ENCODE data around the gene PIGP.
"Not testable (repeated sequence)": the region's sequence is repeated elsewhere in the genome, so short reads cannot be mapped to it uniquely, and the experiment has no call there.

PIGP gene

DNA sequence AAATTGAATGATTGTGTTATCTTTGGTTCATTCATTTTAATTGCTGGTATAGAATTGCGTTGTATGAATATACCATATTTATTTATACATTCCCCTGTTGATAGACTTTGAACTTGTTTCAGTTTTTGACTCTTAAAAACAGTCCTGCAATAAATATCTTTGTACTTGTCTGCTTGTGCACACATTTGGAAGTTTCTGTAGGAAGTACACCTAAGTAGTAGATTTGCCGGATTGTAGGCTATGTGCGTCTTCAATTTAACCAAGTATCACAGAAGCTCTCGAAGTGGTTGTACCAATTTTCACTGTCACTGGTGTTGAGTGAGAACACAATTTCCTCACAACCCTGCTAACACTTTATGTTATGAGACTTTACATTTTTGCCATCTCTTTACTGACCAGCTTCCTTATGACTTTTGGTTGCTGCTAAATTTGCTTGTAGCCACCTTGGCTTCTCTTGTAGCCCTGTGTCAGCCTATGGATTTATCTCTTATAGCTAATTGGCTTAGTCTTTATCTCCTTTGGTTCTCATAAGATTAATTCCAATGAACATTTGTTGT, 2.4 kb upstream of the PIGP start:
- no peak for DNase-seq

DNA sequence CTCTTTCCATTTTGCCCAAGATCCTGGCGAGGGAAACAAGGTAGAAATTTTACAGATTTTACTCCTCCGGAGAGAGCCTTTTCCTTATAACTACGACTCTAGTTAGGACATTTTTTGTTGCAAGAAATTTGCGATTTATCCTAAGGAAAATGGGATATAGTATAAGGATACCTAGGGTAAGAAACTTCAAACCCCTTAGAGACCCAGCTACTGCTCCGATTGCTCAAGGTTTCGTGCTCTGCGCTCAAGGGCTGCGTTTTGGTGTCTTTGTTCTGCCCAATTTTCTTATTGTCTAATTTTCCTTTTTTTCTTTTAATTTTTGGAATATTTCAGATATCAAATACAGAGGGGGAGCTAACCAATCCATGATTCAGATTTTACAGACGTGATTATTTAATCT, 1.7 kb upstream of the PIGP start:
- no peak for DNase-seq

DNA sequence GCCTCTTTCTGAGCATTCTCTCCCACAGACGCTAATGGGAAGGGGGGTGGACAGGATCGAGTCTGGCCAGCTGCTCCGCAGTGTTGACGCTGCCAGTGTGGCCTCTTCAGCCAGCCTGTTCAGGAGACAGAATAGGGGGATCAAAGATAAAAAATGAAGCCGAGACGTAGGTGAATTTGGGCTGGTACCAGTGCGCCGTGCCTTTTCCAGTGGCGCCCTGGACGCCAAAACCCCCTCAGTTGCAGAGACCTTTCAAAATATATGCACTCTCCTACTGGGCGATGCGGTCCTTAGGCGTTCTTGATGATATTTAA, 1.3 kb upstream of the PIGP start:
- no peak for DNase-seq

DNA sequence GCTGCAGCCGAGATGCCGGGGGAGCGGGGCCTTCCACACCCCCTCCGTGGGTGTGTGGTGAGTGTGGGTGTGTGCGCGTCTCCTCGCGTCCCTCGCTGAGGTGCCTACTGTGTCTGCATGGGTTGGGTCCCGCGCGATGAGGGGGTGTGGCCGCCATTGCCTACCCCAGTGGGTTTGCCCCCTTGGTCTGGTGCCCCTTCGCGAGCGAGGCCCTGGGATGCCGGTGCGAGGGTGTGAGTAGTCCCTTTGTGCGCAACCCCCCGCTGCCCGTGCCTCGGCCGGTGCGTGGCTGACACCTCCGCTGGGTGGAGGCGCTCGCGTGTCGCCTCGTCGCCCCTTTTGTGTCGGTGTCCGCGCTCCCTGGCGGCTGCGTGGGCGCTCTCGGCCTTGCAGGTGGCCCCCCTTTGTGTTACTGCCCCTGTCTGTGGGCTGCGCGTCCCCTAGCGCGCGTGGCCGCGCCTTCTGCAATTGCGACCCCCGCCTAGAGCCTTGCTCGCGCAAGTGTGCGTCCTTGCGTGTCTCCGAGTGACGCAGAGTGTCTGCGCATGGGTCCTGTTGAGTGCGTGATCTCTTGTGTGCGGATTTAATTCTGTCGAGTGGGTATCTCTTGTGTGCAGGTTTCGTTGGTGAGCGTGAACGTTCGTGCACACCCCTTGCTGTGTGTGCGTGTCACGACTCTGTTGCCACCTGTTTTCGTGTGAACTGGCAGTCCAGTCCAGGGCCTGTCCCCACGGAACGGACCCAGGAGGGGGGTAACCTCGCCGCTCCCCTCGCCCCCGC, 736 bp upstream of the PIGP start:
- DNase-seq: no peak

DNA sequence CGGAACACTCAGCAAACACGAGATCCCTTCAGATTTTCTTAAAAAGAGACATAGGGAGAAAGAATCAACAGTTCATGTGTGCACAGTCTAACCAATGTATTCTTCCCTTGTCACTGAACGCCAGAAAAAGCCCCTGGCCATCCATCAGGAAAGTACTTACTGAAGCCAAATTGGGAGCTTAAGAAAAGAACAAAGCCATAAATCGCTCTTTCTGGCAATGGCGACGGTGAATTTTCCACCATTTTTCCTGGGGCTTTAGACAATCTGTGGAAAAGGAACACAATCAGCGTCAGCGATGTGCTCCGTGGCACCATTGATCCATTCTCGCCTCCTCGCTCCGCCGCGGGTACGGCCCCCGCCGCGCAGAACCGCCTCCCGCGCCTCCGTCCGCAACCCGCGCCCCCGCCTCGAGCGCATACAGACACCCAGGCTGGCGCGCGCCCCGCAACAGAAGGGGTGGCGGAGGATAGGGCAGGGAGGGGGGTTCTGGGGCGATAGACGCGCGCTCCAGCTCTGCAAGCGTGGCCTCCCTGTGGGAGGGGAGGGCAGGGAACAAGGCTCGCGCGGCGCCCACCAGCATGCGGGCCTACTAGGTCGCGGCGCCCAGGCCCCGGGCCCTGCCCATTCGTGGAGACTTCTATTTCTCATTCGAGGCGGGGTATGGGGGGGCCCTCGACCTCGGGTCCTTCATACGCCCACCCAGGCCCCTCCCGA, 440 bp downstream of the PIGP start:
- peak; percentile 69 for DNase-seq

DNA sequence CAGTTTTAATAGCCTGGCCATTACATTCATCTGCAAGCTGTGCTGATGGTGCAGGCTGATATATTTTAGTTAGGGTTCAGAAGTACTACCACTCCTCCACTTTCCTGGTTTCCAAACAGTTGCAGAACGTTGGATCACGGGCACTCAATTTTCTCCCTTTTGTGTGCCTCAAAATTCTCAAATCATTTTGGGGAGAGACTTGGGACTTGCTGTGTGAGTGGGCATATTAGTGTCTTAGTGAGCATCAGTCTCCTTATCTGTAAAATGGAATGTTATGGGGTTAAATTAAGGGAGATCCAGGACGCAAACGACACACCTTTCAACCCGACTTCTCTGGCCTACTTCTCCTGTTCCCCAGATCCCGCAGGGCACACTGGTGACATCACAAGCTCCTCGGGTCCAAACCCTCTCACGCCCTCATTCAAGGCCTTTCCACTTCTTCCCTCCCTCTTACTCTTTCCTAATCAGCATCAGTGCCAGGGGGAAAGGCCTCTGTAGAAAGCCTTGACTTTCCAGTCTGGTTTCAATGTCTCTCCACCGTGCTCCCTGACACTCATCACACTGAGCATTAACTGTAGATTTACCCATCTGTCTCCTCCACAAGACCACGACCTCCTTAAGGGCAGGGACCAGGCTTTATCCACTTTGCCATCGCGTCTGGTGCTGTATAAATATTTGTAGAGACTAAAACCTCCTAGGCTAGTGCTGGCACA, 1.2 kb downstream of the PIGP start:
- DNase-seq: no peak

DNA sequence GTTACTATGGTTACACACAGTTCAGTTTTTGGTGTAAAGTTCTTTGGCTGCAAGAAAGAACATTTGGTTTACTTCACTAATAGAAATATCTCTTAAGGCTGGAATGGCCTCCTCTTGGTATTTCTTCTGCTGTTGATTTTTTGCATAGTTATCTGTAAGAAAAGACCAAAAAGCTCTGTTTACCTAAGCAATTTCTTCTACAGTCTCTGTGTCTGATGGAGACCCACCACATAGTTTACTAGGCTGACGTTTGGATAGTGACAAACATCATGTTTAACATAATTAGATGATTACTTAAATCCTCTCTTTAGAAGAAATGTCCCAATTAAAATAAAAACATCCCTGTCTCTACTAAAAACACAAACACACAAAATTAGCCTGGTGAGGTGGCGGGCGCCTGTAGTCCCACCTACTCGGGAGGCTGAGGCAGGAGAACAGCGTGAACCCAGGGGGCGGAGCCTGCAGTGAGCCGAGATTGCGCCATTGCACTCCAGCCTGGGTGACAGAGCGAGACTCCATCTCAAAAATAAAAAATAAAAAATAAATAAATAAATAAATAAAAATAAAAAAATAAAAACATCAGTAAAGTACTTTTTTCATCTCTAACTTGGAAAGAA, 7.2 kb downstream of the PIGP start:
- no peak for DNase-seq

DNA sequence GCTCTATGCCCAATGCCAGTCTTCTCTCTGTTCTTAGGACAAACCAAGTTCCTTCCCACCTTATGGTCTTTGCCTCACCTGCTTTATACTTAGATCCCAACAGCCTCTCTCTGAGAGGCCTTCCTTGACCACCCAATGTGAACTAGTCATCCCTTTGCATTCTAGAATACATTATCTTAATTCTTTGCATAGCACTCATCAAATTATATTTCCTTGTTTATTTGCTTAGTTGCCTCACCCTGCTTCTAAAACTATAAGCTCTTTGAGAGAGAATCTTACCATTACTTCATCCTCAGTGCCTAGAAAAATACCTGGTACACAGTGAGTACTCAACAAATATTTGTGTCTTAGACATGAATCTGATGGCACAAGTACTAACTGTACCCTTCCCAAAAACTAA, 8.0 kb downstream of the PIGP start:
- no peak for DNase-seq

DNA sequence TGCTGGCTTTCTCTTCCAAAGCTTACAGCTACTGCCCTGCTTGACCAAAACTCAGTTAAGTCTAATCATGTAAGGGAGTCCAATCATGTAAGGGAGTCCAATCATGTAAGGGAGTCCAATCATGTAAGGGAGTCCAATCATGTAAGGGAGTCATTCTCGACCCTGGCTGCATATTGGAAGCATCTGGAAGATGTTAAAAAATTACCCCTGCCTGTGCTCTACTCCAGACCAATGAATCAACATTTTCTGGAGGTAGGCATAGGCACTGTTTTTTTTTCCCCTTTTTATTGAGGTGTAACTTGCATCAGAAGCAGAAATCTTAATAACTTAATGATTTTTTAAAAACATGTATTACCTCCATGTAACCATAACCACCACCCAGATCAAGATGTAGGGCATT, 9.4 kb downstream of the PIGP start:
- no peak for DNase-seq

DNA sequence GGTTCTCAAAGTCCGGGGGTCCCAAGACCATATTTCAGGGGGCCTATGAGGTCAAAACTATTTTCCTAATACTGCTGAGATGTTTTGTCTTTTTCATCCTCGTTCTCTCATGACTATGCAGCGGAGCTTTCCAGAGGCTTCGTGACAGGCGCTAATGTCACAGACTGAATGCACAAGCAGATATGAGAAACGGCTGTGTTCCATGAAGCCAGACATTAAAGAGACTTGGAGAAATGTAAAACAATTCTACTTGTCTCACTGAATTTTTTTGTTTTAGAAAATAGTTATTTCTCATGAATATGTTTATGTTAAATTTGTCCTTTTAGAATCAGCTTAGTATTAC, 10.3 kb downstream of the PIGP start:
- no peak for DNase-seq

DNA sequence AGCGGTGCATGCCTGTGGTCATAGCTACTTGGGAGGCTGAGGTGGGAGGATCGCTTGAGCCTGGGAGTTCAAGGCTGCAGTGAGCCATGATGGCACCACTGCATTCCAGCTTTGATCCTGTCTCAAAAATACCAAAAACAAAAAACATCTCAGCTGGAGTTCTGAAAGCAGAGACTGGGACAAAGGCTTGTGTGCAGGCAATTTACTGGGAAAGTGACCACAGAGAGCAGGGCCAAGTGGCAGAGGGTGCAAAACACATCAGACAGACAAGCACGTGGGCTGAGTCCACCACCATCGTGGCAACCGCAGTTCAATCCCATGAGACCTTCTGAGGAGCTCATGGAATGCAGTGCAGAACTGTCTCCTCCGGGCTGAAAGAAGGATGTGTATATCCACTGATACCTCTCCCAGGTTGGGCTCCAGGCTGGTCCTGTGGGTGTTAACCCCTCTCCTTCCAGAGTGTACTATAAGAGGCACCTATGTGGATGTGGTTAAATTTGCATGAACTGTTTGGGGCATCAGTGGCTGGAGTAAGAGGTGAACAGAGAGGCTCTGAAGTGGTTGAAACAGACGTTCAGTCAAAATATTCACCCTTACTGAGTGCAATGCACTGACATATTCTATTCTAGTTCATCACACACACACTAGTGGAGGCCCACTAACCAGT, 10.8 kb downstream of the PIGP start:
- DNase-seq: peak; percentile 24

DNA sequence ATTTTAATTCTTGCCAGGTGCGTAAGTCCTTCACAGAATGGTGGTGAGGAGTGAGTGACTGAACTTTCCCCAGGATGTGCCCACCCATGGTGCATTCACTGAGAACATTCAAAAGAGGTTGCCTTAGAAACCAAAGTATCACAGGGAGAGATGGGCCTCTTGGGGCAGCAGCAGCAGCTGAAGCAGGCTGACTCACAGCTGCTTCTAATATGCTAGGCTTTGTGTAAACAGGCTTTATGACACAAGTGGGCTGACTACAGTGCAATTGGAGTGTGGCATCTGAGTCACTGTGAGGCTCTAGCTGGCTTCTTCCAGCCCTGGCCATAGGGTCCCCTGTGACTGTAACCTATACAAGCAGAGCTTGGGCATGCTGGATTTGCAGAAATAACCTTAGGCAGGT, 12.6 kb downstream of the PIGP start:
- peak; percentile 49 for DNase-seq

DNA sequence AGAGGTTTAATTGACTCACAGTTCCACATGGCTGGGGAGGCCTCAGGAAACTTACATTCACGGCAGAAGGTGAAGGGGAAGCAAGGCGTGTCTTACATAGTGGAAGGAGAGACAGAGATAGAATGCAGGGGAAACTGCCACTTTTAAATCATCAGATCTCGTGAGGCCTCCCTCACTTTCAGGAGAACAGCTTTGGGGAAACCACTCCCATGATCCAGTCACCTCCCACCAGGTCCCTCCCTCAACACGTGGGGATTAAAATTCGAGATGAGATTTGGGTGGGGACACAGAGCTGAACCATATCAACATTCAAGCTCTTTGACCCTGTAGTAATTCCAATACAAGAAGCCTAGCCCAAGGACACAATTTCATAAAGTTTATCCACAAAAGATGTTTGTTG, 13.7 kb downstream of the PIGP start:
- no peak for DNase-seq

DNA sequence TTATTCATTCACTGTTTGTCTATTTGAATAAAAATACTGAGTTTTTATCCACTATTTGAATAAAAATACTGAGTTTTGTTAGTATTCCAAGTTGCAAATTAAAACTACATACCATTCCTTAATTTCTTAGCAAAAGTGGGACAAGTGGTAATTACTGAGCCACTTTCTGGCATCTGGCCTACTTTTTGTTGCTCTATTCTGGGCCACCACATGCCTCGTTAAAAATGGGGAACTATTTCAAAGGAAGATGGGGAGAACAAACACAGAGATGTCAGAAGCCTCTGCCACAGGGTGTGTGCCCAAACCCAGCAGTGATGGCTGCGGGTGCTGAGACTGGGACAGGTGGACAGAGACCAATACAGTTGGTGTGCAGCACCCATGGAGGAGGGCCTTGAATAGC, 14.6 kb downstream of the PIGP start:
- no peak for DNase-seq

DNA sequence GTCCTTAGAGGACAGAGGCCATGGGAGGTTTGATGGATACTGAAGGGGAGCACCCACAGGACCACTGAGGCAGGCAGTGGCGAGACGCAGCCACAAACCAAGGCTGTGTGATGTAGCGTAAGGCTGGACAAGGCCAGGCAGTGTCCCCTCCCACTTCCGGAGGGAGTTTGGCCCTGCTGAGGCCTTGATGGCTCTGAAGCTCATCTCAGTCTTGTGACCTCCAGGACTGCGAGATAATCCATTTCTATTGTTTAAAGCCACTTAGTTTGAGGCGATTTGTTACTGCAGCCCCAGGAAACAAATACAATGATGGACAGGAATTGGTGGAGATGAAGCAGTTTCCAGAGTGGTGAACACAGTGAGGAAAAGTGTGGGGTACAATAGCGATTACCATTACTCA, 15.3 kb downstream of the PIGP start:
- DNase-seq: no peak

DNA sequence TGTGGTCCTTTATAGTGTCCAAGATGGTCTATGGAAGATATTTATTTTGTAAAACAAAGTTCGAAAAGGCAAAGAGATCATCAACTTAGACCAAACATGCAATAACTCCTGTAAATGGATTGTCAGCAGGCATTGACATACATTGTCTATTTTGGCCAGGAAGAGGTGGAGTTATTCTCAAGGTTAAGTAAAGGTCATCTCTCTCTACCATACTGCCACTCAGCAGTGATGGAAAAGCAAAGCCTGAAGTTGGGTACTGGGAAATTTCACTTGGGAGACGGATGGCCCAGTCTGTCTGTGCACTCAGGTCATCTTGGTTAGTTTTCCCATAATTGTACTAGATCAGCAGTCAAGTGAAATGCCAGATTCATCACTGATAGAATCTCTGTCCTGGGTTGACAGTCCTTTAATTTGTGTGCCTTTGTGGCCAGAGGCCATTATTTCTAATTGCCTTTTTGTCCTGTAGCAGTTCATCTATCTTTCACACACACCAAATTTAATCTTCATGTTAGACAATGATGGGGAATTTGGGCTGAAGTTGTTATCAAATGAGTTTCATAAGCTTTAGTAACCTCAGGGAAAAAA, 17.5 kb downstream of the PIGP start:
- no peak for DNase-seq

DNA sequence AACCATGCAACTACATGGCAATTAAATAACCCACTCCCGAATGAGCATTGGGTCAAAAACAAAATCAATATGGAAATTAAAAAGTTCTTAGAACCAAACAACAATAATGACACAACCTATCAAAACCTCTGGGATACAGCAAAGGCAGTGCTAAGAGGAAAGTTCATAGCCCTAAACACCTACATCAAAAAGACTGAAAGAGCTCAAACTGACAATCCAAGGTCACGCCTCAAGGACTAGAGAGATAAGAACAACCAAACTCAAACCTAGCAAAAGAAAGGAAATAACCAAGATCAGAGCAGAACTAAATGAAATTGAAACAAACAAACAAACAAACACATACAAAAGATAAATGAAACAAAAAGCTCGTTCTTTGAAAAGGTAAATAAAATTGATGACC, 23.1 kb downstream of the PIGP start:
- DNase-seq: not testable (repeated sequence)

DNA sequence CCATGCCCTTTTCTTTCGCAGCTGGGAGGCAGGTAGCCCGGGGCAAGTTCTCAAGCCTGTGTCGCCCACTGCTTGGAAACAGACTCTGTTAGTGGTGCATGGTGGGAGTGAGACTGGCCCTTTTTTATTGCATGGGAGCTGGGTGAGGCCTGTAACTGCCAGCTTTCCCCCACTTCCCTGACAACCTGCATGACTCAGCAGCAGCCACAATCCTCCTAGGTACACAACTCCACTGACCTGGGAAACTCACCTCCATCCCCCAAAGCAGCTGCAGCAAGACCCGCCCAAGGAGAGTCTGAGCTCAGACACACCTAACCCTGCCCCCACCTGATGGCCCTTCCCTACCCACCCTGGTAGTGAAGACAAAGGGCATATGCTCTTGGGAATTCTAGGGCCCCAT, 25.8 kb downstream of the PIGP start:
- no peak for DNase-seq

DNA sequence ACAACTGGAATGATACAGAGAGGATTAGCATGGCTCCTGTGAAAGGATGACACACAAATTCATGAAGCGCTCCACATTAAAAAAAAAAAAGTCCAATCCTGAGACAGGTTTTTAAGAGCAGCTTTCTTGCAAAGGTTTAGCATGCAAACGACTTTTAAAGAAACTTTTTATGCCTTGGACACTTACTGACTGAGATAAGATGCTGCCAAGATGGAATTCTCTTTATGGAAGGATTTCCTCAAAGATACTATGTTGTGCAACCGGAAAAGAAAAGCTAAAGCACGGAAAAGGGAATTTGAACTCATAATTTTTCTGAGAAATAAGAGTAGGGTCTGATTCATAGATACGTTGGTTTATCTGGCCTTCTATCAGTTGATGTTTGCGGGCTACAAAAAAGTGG, 27.3 kb downstream of the PIGP start:
- DNase-seq: no peak

DNA sequence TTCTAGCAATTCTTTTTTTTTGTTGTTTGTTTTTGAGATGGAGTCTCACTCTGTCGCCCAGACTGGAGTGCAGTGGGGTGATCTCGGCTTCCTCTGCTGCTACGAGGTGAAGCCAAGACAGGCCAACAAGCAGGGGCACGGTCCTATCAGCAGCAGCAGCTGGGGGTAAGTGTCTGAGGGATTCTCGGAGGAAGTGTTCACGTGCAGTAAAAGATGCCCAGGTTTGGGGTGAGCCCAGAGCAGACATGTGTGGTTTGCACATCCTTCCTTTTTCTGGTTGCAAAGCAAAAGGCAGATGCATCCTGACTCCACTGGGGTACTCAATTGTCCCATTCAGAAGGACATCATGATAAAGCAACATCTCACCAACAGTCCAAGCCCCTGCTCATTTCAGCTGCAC, 27.7 kb downstream of the PIGP start:
- DNase-seq: no peak

DNA sequence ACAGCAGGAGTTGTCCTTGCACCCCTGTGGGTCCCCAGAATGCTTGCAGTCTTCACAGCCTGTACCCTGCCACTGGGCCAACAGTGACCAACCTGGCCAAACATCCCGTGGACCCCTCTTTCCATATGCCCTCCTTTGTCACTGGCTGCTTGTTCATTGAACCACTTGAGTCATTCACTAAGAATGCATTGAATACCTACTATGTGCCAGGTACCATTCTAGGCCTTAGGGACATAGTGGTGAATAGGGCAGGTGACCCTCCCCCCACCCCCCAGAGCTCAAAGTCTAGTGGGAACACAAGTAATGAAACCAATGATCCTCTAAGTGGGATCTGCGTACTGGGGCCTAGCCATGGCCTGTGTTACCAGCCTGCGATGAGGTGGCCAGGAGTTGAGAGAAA, 28.2 kb downstream of the PIGP start:
- DNase-seq: no peak

DNA sequence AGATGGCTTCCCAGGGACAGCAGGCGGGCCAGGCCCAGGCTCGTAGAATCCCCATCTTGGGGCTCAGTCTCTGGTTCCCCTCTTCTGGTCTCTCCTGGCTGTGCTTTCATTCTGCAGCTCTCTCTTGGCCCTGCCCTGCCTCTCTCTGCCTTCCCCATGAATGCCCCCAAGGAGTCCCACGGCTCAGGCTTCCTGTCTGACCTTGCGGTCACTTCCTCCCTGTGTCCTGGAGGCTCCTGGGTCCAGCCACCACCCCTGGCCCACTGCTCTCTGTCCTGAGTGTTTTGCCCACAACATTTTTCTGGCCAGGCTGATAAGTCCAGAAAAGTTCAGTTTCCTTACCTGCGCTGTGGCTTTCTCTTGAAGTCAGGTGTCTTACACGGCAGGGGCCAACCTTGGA, 29.1 kb downstream of the PIGP start:
- DNase-seq: no peak

All from GOT3 (cell line).